ENCODE data around the gene POU2AF2.

Gene POU2AF2

GRCh38 chr11:111225881-111226280 is 19.6 kb upstream of the POU2AF2 start:
- ATAC-seq (replicated peaks; ENCODE audit: extremely low read depth, poor library complexity, severe bottlenecking), result no peak
- Mint-ChIP-seq H3K36me3 (ENCODE audit: insufficient read depth) (peaks cover 5% of the 10 kb centered on the region), H3K4me3 (no peak overlapping the region), H3K27me3 (peaks cover 2% of the 10 kb centered on the region), H3K9me3 (no peaks in the 10 kb centered on the region), H3K4me1 (peaks cover 15% of the 10 kb centered on the region), H3K27ac (ENCODE audit: low read depth) (no peak overlapping the region)
- no peak for DNase-seq (ENCODE audit: low spot score in 2 of 2)

- ATAC-seq (replicated peaks; ENCODE audit: extremely low read depth, poor library complexity, severe bottlenecking) (no peak), DNase-seq (ENCODE audit: low spot score in 2 of 2) (no peak)
- Mint-ChIP-seq H3K9me3 (no peaks in the 10 kb centered on the region), H3K4me3 (peak overlapping the region; percentile 9), H3K27ac (ENCODE audit: low read depth) (no peak overlapping the region), H3K36me3 (ENCODE audit: insufficient read depth) (no peaks in the 10 kb centered on the region), H3K27me3 (peaks cover 32% of the 10 kb centered on the region), H3K4me1 (peaks cover 6% of the 10 kb centered on the region)
Observed at GRCh38 chr11:111229604-111230003, 15.9 kb upstream of the POU2AF2 start.

- DNase-seq (ENCODE audit: low spot score in 2 of 2) (no peak), ATAC-seq (replicated peaks; ENCODE audit: extremely low read depth, poor library complexity, severe bottlenecking) (peak; percentile 59)
- peak overlapping the region; percentile 70 for H3K4me3 Mint-ChIP-seq
- no peak overlapping the region for H3K27ac Mint-ChIP-seq (ENCODE audit: low read depth)
- H3K27me3 Mint-ChIP-seq, result peaks cover 37% of the 10 kb centered on the region
- no peaks in the 10 kb centered on the region for H3K36me3 Mint-ChIP-seq (ENCODE audit: insufficient read depth)
- H3K9me3 Mint-ChIP-seq, result no peaks in the 10 kb centered on the region
- H3K4me1 Mint-ChIP-seq, result peaks cover 6% of the 10 kb centered on the region
Observed at GRCh38 chr11:111230122-111230465, 15.4 kb upstream of the POU2AF2 start.

GRCh38 chr11:111231836-111232235 is 13.7 kb upstream of the POU2AF2 start:
- no peaks in the 10 kb centered on the region for H3K36me3 Mint-ChIP-seq (ENCODE audit: insufficient read depth)
- H3K9me3 Mint-ChIP-seq, result no peaks in the 10 kb centered on the region
- peaks cover 42% of the 10 kb centered on the region for H3K27me3 Mint-ChIP-seq
- peaks cover 6% of the 10 kb centered on the region for H3K4me1 Mint-ChIP-seq
- ATAC-seq (replicated peaks; ENCODE audit: extremely low read depth, poor library complexity, severe bottlenecking) (no peak), DNase-seq (ENCODE audit: low spot score in 2 of 2) (no peak)
- no peak overlapping the region for H3K27ac Mint-ChIP-seq (ENCODE audit: low read depth)
- no peak overlapping the region for H3K4me3 Mint-ChIP-seq

- DNase-seq (ENCODE audit: low spot score in 2 of 2) (no peak), ATAC-seq (replicated peaks; ENCODE audit: extremely low read depth, poor library complexity, severe bottlenecking) (no peak)
- Mint-ChIP-seq H3K27me3 (peaks cover 53% of the 10 kb centered on the region), H3K9me3 (no peaks in the 10 kb centered on the region), H3K27ac (ENCODE audit: low read depth) (no peak overlapping the region), H3K36me3 (ENCODE audit: insufficient read depth) (no peaks in the 10 kb centered on the region), H3K4me3 (no peak overlapping the region), H3K4me1 (no peaks in the 10 kb centered on the region)
Observed at GRCh38 chr11:111236383-111236782, 9.1 kb upstream of the POU2AF2 start.

GRCh38 chr11:111237926-111238325 is 7.6 kb upstream of the POU2AF2 start:
- H3K4me1 Mint-ChIP-seq, result no peaks in the 10 kb centered on the region
- no peak for DNase-seq (ENCODE audit: low spot score in 2 of 2)
- H3K27me3 Mint-ChIP-seq, result peaks cover 58% of the 10 kb centered on the region
- no peaks in the 10 kb centered on the region for H3K9me3 Mint-ChIP-seq
- no peak for ATAC-seq (replicated peaks; ENCODE audit: extremely low read depth, poor library complexity, severe bottlenecking)
- H3K4me3 Mint-ChIP-seq, result no peak overlapping the region
- no peak overlapping the region for H3K27ac Mint-ChIP-seq (ENCODE audit: low read depth)
- H3K36me3 Mint-ChIP-seq (ENCODE audit: insufficient read depth), result no peaks in the 10 kb centered on the region

- H3K27me3 Mint-ChIP-seq, result peaks cover 38% of the 10 kb centered on the region
- H3K9me3 Mint-ChIP-seq, result no peaks in the 10 kb centered on the region
- H3K36me3 Mint-ChIP-seq (ENCODE audit: insufficient read depth), result no peaks in the 10 kb centered on the region
- H3K27ac Mint-ChIP-seq (ENCODE audit: low read depth), result no peak overlapping the region
- ATAC-seq (replicated peaks; ENCODE audit: extremely low read depth, poor library complexity, severe bottlenecking) (no peak), DNase-seq (ENCODE audit: low spot score in 2 of 2) (no peak)
- no peaks in the 10 kb centered on the region for H3K4me1 Mint-ChIP-seq
- no peak overlapping the region for H3K4me3 Mint-ChIP-seq
Observed at GRCh38 chr11:111246956-111247355, 1.4 kb downstream of the POU2AF2 start.

GRCh38 chr11:111250936-111251335 is 5.4 kb downstream of the POU2AF2 start:
- no peak for ATAC-seq (replicated peaks; ENCODE audit: extremely low read depth, poor library complexity, severe bottlenecking)
- H3K36me3 Mint-ChIP-seq (ENCODE audit: insufficient read depth), result no peaks in the 10 kb centered on the region
- H3K9me3 Mint-ChIP-seq, result no peaks in the 10 kb centered on the region
- H3K27me3 Mint-ChIP-seq, result peaks cover 9% of the 10 kb centered on the region
- no peak overlapping the region for H3K4me3 Mint-ChIP-seq
- no peaks in the 10 kb centered on the region for H3K4me1 Mint-ChIP-seq
- DNase-seq (ENCODE audit: low spot score in 2 of 2), result no peak
- H3K27ac Mint-ChIP-seq (ENCODE audit: low read depth), result no peak overlapping the region

- H3K27ac Mint-ChIP-seq (ENCODE audit: low read depth), result no peak overlapping the region
- DNase-seq (ENCODE audit: low spot score in 2 of 2), result no peak
- no peak for ATAC-seq (replicated peaks; ENCODE audit: extremely low read depth, poor library complexity, severe bottlenecking)
- H3K36me3 Mint-ChIP-seq (ENCODE audit: insufficient read depth), result no peaks in the 10 kb centered on the region
- H3K9me3 Mint-ChIP-seq, result no peaks in the 10 kb centered on the region
- H3K4me3 Mint-ChIP-seq, result no peak overlapping the region
- H3K4me1 Mint-ChIP-seq, result no peaks in the 10 kb centered on the region
- H3K27me3 Mint-ChIP-seq, result no peaks in the 10 kb centered on the region
Observed at GRCh38 chr11:111253131-111253530, 7.6 kb downstream of the POU2AF2 start.

GRCh38 chr11:111253630-111254029 is 8.1 kb downstream of the POU2AF2 start:
- DNase-seq (ENCODE audit: low spot score in 2 of 2) (no peak), ATAC-seq (replicated peaks; ENCODE audit: extremely low read depth, poor library complexity, severe bottlenecking) (no peak)
- H3K4me3 Mint-ChIP-seq, result no peak overlapping the region
- H3K4me1 Mint-ChIP-seq, result no peaks in the 10 kb centered on the region
- H3K27me3 Mint-ChIP-seq, result no peaks in the 10 kb centered on the region
- no peaks in the 10 kb centered on the region for H3K9me3 Mint-ChIP-seq
- no peak overlapping the region for H3K27ac Mint-ChIP-seq (ENCODE audit: low read depth)
- H3K36me3 Mint-ChIP-seq (ENCODE audit: insufficient read depth), result no peaks in the 10 kb centered on the region

GRCh38 chr11:111258046-111258445 is 12.5 kb downstream of the POU2AF2 start:
- Mint-ChIP-seq H3K27ac (ENCODE audit: low read depth) (no peak overlapping the region), H3K9me3 (no peaks in the 10 kb centered on the region), H3K27me3 (peaks cover 38% of the 10 kb centered on the region), H3K4me1 (no peaks in the 10 kb centered on the region), H3K36me3 (ENCODE audit: insufficient read depth) (no peaks in the 10 kb centered on the region), H3K4me3 (no peak overlapping the region)
- ATAC-seq (replicated peaks; ENCODE audit: extremely low read depth, poor library complexity, severe bottlenecking), result no peak
- no peak for DNase-seq (ENCODE audit: low spot score in 2 of 2)

- H3K27ac Mint-ChIP-seq (ENCODE audit: low read depth), result no peak overlapping the region
- no peaks in the 10 kb centered on the region for H3K36me3 Mint-ChIP-seq (ENCODE audit: insufficient read depth)
Observed at GRCh38 chr11:111259896-111260295, 14.4 kb downstream of the POU2AF2 start.

GRCh38 chr11:111260811-111261210 is 15.3 kb downstream of the POU2AF2 start:
- Mint-ChIP-seq H3K4me1 (no peaks in the 10 kb centered on the region), H3K9me3 (no peaks in the 10 kb centered on the region), H3K36me3 (ENCODE audit: insufficient read depth) (no peaks in the 10 kb centered on the region), H3K4me3 (no peak overlapping the region), H3K27ac (ENCODE audit: low read depth) (no peak overlapping the region), H3K27me3 (peaks cover 57% of the 10 kb centered on the region)
- DNase-seq (ENCODE audit: low spot score in 2 of 2) (no peak), ATAC-seq (replicated peaks; ENCODE audit: extremely low read depth, poor library complexity, severe bottlenecking) (no peak)

More at GRCh38 chr11:111259896-111260295, 14.4 kb downstream of the POU2AF2 start:
- no peaks in the 10 kb centered on the region for H3K4me1 Mint-ChIP-seq
- no peaks in the 10 kb centered on the region for H3K9me3 Mint-ChIP-seq
- no peak overlapping the region for H3K4me3 Mint-ChIP-seq
- ATAC-seq (replicated peaks; ENCODE audit: extremely low read depth, poor library complexity, severe bottlenecking), result no peak
- no peak for DNase-seq (ENCODE audit: low spot score in 2 of 2)
- peaks cover 52% of the 10 kb centered on the region for H3K27me3 Mint-ChIP-seq

GRCh38 chr11:111264646-111265045 is 19.1 kb downstream of the POU2AF2 start:
- H3K4me3 Mint-ChIP-seq, result no peak overlapping the region
- no peak for ATAC-seq (replicated peaks; ENCODE audit: extremely low read depth, poor library complexity, severe bottlenecking)
- no peak for DNase-seq (ENCODE audit: low spot score in 2 of 2)
- no peaks in the 10 kb centered on the region for H3K9me3 Mint-ChIP-seq
- no peaks in the 10 kb centered on the region for H3K4me1 Mint-ChIP-seq
- H3K27me3 Mint-ChIP-seq, result peaks cover 53% of the 10 kb centered on the region
- no peak overlapping the region for H3K27ac Mint-ChIP-seq (ENCODE audit: low read depth)
- no peaks in the 10 kb centered on the region for H3K36me3 Mint-ChIP-seq (ENCODE audit: insufficient read depth)
